Measurements from ENCODE around the gene DFFA.

DNA sequence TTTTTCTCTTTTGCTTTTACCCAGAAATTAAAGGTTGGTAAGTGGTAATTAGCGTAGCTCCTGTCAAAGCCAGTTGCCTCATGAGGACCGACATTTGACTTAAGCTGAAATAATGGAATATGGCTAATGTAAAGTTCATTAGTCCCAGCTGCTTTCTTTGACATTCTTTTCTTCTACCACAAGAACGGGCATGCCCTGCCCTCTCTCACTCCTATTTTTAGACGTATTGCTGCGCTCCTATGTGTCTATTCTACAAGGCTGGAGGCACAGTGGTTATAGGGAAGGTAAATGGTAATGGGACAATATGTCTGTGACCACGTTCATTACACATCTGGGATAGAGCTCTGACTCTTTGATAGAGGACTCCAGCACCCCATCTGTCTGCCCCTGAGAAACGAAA is 15.7 kb downstream of the DFFA start:
- TF ChIP-seq, protein P1, sequence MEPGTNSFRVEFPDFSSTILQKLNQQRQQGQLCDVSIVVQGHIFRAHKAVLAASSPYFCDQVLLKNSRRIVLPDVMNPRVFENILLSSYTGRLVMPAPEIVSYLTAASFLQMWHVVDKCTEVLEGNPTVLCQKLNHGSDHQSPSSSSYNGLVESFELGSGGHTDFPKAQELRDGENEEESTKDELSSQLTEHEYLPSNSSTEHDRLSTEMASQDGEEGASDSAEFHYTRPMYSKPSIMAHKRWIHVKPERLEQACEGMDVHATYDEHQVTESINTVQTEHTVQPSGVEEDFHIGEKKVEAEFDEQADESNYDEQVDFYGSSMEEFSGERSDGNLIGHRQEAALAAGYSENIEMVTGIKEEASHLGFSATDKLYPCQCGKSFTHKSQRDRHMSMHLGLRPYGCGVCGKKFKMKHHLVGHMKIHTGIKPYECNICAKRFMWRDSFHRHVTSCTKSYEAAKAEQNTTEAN (CRISPR knock-in tag; IDR thresholded peaks at IDR 0.05) = no peak
- TF ChIP-seq CEBPB (tag; IDR thresholded peaks at IDR 0.05) = no peak
- no peak for TF ChIP-seq SRF (CRISPR knock-in tag; IDR thresholded peaks at IDR 0.05)
- TF ChIP-seq, protein P2, sequence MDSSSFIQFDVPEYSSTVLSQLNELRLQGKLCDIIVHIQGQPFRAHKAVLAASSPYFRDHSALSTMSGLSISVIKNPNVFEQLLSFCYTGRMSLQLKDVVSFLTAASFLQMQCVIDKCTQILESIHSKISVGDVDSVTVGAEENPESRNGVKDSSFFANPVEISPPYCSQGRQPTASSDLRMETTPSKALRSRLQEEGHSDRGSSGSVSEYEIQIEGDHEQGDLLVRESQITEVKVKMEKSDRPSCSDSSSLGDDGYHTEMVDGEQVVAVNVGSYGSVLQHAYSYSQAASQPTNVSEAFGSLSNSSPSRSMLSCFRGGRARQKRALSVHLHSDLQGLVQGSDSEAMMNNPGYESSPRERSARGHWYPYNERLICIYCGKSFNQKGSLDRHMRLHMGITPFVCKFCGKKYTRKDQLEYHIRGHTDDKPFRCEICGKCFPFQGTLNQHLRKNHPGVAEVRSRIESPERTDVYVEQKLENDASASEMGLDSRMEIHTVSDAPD (CRISPR knock-in tag; IDR thresholded peaks at IDR 0.05) = no peak
- TF ChIP-seq, protein P3, sequence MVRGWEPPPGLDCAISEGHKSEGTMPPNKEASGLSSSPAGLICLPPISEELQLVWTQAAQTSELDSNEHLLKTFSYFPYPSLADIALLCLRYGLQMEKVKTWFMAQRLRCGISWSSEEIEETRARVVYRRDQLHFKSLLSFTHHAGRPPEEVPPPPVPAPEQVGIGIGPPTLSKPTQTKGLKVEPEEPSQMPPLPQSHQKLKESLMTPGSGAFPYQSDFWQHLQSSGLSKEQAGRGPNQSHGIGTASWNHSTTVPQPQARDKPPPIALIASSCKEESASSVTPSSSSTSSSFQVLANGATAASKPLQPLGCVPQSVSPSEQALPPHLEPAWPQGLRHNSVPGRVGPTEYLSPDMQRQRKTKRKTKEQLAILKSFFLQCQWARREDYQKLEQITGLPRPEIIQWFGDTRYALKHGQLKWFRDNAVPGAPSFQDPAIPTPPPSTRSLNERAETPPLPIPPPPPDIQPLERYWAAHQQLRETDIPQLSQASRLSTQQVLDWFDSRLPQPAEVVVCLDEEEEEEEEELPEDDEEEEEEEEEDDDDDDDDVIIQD (CRISPR knock-in tag; IDR thresholded peaks at IDR 0.05) = no peak
- TF ChIP-seq, protein P4, sequence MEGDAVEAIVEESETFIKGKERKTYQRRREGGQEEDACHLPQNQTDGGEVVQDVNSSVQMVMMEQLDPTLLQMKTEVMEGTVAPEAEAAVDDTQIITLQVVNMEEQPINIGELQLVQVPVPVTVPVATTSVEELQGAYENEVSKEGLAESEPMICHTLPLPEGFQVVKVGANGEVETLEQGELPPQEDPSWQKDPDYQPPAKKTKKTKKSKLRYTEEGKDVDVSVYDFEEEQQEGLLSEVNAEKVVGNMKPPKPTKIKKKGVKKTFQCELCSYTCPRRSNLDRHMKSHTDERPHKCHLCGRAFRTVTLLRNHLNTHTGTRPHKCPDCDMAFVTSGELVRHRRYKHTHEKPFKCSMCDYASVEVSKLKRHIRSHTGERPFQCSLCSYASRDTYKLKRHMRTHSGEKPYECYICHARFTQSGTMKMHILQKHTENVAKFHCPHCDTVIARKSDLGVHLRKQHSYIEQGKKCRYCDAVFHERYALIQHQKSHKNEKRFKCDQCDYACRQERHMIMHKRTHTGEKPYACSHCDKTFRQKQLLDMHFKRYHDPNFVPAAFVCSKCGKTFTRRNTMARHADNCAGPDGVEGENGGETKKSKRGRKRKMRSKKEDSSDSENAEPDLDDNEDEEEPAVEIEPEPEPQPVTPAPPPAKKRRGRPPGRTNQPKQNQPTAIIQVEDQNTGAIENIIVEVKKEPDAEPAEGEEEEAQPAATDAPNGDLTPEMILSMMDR (IDR thresholded peaks at IDR 0.05 in 2 of 3, conservative IDR thresholded peaks at IDR 0.05 in 1 of 3; ENCODE audit: insufficient read depth in 2 of 3, low read depth in 1 of 3, low read length in 3 of 3) = no peak
- no peak for TF ChIP-seq SMARCA4 (IDR thresholded peaks at IDR 0.05)
- no peak for TF ChIP-seq U2AF1 (optimal IDR thresholded peaks at IDR 0.05; ENCODE audit: low read depth, low read length)
- no peak for TF ChIP-seq POLR2AphosphoS2 (IDR thresholded peaks at IDR 0.05; ENCODE audit: low read length)
- no peak for TF ChIP-seq RAD21 (CRISPR knock-in tag; conservative IDR thresholded peaks at IDR 0.05 in 1 of 2, IDR thresholded peaks at IDR 0.05 in 1 of 2)
- TF ChIP-seq TCFL5 (CRISPR knock-in tag; conservative IDR thresholded peaks at IDR 0.05) = no peak
- TF ChIP-seq CHD4 (IDR thresholded peaks at IDR 0.05; ENCODE audit: insufficient read depth, insufficient replicate concordance, low read depth, low read length, poor library complexity, severe bottlenecking) = no peak
- TF ChIP-seq, protein P5, sequence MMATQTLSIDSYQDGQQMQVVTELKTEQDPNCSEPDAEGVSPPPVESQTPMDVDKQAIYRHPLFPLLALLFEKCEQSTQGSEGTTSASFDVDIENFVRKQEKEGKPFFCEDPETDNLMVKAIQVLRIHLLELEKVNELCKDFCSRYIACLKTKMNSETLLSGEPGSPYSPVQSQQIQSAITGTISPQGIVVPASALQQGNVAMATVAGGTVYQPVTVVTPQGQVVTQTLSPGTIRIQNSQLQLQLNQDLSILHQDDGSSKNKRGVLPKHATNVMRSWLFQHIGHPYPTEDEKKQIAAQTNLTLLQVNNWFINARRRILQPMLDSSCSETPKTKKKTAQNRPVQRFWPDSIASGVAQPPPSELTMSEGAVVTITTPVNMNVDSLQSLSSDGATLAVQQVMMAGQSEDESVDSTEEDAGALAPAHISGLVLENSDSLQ (IDR thresholded peaks at IDR 0.05) = no peak
- TF ChIP-seq CBFA2T3 (IDR thresholded peaks at IDR 0.05) = no peak

All from K562 (cell line).